HG03439 (cell line): Measurements from ENCODE around the gene PRCC.

Source experiments
- ATAC-seq: cut with Tn5 transposase; IDR thresholded peaks from one replicate; pipeline ENCODE4 v1.9.1; 2021; ENCODE audit warnings: mild to moderate bottlenecking, moderate library complexity; ENCODE audit not compliant: unreplicated experiment

PRCC gene

GRCh38 chr1:156812293-156812990 lies 45.1 kb downstream of the PRCC start:
- no peak for ATAC-seq

- ATAC-seq = no peak
These were observed 46.0 kb downstream of the PRCC start for GRCh38 chr1:156813298-156813697.

DNA sequence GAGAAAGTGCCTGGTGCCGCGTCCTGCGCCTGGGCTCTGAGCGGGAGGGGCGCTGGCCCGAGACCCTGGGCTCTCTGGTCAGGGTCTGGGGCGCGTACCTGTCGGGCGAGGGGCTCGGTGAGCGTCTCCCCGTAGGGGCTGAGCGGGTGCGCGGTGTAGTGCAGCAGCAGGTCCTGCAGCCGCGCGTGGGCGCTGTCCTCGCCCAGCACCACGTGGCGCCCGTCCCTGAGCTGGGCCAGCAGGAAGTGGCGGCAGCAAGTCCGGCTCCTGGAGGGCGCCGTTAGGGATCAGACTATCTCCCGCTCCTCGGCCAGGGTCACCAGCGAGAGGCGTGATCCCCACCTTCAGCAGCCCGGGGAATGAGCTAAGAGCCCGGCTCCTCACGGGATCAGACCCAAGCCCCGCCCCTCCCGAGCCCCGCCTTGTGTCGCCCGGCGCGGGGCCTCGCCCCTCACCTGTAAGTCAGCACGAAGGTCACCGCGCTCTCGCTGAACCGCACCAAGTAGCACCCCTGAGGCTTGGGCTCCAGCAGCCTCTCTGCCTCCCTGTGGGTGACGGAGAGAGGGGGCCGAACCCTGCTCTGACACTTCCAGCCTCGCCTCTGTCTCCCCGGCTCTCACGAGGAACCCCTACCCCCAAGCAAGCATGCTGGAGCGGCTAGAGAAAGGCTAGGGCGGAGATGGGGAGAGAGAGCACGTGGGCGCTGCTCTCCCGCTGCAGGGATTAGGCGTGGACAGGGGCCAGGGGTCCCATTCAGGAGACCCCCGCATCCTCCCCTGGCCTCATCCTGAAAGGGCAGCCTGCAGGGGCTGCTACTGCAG lies 46.6 kb downstream of the PRCC start:
- ATAC-seq = no peak

- no peak for ATAC-seq
These were observed 47.4 kb downstream of the PRCC start for GRCh38 chr1:156814571-156815260.

- no peak for ATAC-seq
These were observed 48.0 kb downstream of the PRCC start for GRCh38 chr1:156815307-156815826.

- no peak for ATAC-seq
These were observed 48.7 kb downstream of the PRCC start for GRCh38 chr1:156815961-156816422.

- peak; percentile 74 for ATAC-seq
These were observed 49.4 kb downstream of the PRCC start, which contains the start of gene SH2D2A for GRCh38 chr1:156816561-156817328. TSS of gene SH2D2A (minus strand) at chr1:156816848. CDS start at chr1:156816708, 140 bp downstream.

- no peak for ATAC-seq
These were observed 54.5 kb downstream of the PRCC start for GRCh38 chr1:156821801-156822200.

DNA sequence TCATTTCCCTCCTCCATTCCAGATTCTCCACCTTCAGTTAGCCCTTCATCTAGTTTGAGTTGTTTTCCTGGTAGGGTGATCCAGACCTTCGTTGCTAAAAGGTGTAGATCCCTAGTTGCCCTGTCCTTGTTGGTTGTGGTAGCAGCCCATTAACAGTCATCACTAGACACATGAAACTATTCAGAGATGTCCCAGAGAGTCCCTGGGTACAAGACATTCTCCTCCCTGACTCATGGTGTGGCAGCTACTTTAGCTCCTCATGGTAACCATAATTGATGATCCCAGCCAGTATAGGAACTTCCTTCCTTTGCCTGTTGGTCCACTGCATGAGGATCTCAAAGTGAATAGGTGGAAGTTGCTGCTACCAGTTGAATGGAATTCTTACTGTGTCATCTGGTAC lies 55.3 kb downstream of the PRCC start:
- no peak for ATAC-seq

GRCh38 chr1:156823210-156823790 lies 56.0 kb downstream of the PRCC start:
- no peak for ATAC-seq

- ATAC-seq = no peak
These were observed 59.3 kb downstream of the PRCC start for GRCh38 chr1:156826630-156827029.

DNA sequence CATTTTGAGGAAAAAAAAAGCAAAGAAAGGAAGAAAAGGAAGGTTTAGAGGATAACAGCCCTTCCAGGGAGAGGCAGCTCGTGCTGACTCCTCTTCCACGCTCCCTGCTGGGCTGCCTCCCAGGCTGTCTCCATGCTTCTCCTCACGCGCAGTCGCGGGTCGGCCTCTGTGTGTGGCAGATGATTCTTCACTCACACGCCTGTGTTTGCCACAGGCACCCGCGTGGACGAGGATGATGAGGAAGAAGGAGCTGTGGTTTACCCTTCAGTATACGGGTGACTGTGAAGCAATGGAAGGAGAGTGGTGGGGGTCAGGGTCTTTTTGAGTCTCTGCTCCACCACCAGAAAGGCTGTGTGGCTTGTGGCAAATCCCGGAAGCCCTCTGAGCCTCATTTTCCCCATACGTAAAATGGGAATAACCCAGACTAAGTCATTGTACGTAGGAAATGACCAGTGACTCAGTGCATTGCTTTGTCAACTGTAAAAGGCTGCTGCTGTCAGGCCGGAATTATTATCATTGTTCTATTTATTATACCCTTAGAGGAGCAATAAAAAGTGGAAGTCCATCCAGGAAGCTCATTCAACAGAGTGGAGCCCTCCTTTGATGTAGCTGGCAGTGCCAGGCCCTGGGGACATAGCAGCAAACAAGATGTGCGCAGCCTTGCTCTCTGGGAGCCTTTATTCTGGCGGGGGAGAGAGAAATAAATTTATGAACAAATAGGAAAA lies 61.2 kb downstream of the PRCC start:
- no peak for ATAC-seq

DNA sequence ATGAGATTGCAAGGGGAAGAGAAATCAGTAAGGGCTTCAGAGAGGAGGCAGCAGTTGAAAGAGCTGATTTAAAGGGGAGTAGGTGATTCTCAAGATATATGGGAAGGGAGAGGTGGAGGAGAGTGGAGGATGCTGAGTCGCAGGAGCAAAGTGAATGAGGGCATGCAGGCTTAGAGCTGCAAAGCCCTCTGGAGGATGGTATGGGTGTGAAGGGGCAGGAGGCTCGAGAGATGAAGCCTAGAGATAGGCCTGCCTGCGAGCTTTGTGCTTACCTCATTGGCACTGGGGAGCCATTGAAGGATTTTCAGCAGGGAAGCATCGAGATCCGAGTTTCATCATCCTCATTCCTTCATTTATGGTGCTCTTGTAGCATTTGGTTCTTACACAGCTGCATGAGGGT lies 65.1 kb downstream of the PRCC start:
- no peak for ATAC-seq

- no peak for ATAC-seq
These were observed 66.3 kb downstream of the PRCC start for GRCh38 chr1:156833603-156834002.

GRCh38 chr1:156834322-156834721 lies 67.0 kb downstream of the PRCC start:
- ATAC-seq = no peak

- ATAC-seq = no peak
These were observed 68.8 kb downstream of the PRCC start for GRCh38 chr1:156836041-156836654.

DNA sequence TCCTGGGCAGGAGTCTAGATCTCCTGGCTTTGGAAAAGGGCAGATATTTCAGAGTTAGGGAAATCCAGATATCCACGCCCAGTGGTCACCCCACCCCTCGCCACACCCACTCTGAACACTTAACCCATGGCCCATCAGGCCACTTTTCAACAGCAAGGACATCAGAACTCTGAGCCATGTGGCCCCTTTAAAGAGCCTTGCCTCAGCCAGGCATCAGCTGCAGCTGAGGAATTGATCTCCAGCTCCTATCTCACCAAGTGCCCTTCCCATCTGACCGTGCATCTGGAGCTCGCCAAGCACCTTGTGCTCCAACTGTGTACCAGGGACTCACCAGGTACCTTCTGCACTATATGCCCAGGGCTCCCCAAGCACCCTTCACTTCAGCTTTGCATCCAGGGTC lies 69.6 kb downstream of the PRCC start:
- no peak for ATAC-seq

- ATAC-seq = no peak
These were observed 71.6 kb downstream of the PRCC start for GRCh38 chr1:156838972-156839371.
